SK-N-SH (cell line): ENCODE data around the gene H1-8. TPM values are rescaled to one million over a fixed set of nuclear protein-coding genes. Genes with fewer than 3 reads are reported as not detected.

Experiments
- CTCF ChIA-PET: fragments of 300-600, 350-600 bp; formaldehyde crosslinking; extraction: SDS; loops from one replicate; lab custom pipeline; 2021; lab: Yijun Ruan, JAX
- POLR2A ChIA-PET: fragments of 350-600 bp; sonication (Branson Sonifier 250); formaldehyde crosslinking; extraction: SDS; loops from one replicate; lab custom pipeline; 2020; ENCODE audit warnings: antibody characterized with exemption, inconsistent platforms; lab: Yijun Ruan, JAX
- DNase-seq: peaks from one replicate; pipeline ENCODE4 v3.0.0; 2012
- H2AFZ ChIP-seq: fragments of 200-600 bp; sonication (generic); 2 replicates; pipeline ENCODE4 v1.8.1; 2016; ENCODE audit warnings: antibody characterized with exemption, mild to moderate bottlenecking, low read depth
- H3F3A ChIP-seq: fragments of 200-600 bp; sonication (generic); replicated peaks from 2 replicates; pipeline ENCODE3; 2016; ENCODE audit warnings: antibody characterized with exemption, mild to moderate bottlenecking; ENCODE audit not compliant: insufficient read depth
- H3K27ac ChIP-seq, 2 experiments: fragments of 200-500 bp in 1 of 2; fragments of 200-600 bp in 1 of 2; sonication (Bioruptor generic) in 1 of 2; sonication (generic), shearing (Covaris generic) in 1 of 2; 2 replicates each; pipeline versions ENCODE4 v1.5.1 to v1.6.1; 2014 to 2016; ENCODE audit warnings: low read depth in 2 of 2, inconsistent platforms in 1 of 2, low read length in 1 of 2, mild to moderate bottlenecking in 1 of 2, mixed read lengths in 1 of 2
- H3K27me3 ChIP-seq: fragments of 200-600 bp; sonication (generic), shearing (Covaris generic); 2 replicates; pipeline ENCODE4 v1.6.1; 2016; ENCODE audit warnings: mixed run types; ENCODE audit not compliant: insufficient read depth
- H3K36me3 ChIP-seq, 2 experiments: fragments of 200-500 bp in 1 of 2; fragments of 200-600 bp in 1 of 2; sonication (Bioruptor generic) in 1 of 2; sonication (generic) in 1 of 2; replicated peaks in 1 of 2; 2 replicates each; pipeline versions ENCODE3 to v1.5.1; 2014 to 2016; ENCODE audit warnings: low read length in 1 of 2, mild to moderate bottlenecking in 1 of 2; ENCODE audit not compliant: insufficient read depth in 2 of 2, control insufficient read depth in 1 of 2
- H3K4me1 ChIP-seq, 2 experiments: fragments of 200-500 bp in 1 of 2; fragments of 200-600 bp in 1 of 2; sonication (Bioruptor generic) in 1 of 2; sonication (generic), shearing (Covaris generic) in 1 of 2; 2 replicates each; pipeline versions ENCODE4 v1.5.1 to v1.6.1; 2014 to 2016; ENCODE audit warnings: low read depth in 1 of 2, low read length in 1 of 2, mixed run types in 1 of 2; ENCODE audit not compliant: insufficient read depth in 2 of 2, control insufficient read depth in 1 of 2
- H3K4me2 ChIP-seq: fragments of 200-600 bp; sonication (generic), shearing (Covaris generic); 2 replicates; pipeline ENCODE4 v1.6.1; 2017; ENCODE audit warnings: mixed run types
- H3K4me3 ChIP-seq, 2 experiments: fragments of 200-500 bp in 1 of 2; fragments of 200-600 bp in 1 of 2; sonication (Bioruptor generic) in 1 of 2; sonication (generic), shearing (Covaris generic) in 1 of 2; 2 replicates each; pipeline versions ENCODE4 v1.5.1 to v1.8.1; 2014 to 2016; ENCODE audit warnings: low read depth in 2 of 2, inconsistent platforms in 1 of 2, low read length in 1 of 2, mild to moderate bottlenecking in 1 of 2, mixed read lengths in 1 of 2, moderate library complexity in 1 of 2
- H3K79me2 ChIP-seq: fragments of 200-600 bp; sonication (generic); 2 replicates; pipeline ENCODE4 v1.8.1; 2017; ENCODE audit warnings: mild to moderate bottlenecking; ENCODE audit not compliant: insufficient read depth
- H3K9ac ChIP-seq: fragments of 200-600 bp; sonication (generic); 2 replicates; pipeline ENCODE4 v1.6.1; 2017; ENCODE audit warnings: mixed run types
- H3K9me2 ChIP-seq: fragments of 200-600 bp; sonication (generic); 2 replicates; pipeline ENCODE4 v1.6.1; 2017; ENCODE audit warnings: mixed run types
- H3K9me3 ChIP-seq: fragments of 200-600 bp; sonication (generic); 2 replicates; pipeline ENCODE4 v1.6.1; 2017; ENCODE audit warnings: mixed run types, mild to moderate bottlenecking, moderate library complexity
- H4K20me1 ChIP-seq: fragments of 200-600 bp; sonication (generic); 2 replicates; pipeline ENCODE4 v1.6.1; 2017; ENCODE audit warnings: mild to moderate bottlenecking, mixed run types; ENCODE audit not compliant: insufficient read depth
- EP300 ChIP-seq, 2 experiments: IDR thresholded peaks; 2 replicates each; pipeline versions ENCODE4 v1.4.0 to v1.6.1; 2012; ENCODE audit warnings: borderline replicate concordance in 1 of 2, low read depth in 1 of 2, low read length in 1 of 2
- USF1 ChIP-seq: IDR thresholded peaks from 2 replicates; pipeline ENCODE4 v1.4.0; 2012; ENCODE audit warnings: low read depth, borderline replicate concordance
- WGBS: methylation state at CpG from one replicate; pipeline ENCODE4 v1.1.6; 2017; ENCODE audit warnings: low lambda C conversion rate; 5-methylcytosine and 5-hydroxymethylcytosine counted together
- polyA plus RNA-seq, 3 experiments: library from polyadenylated mRNA; depleted of rRNA; stranded (reverse); fragments of >200 nt; gene quantifications; 2 replicates each; pipeline ENCODE4 v1.2.3, GENCODE V29; 2012
- small RNA-seq, 7 experiments: library from RNA; depleted of rRNA; stranded (forward); fragments of <200 nt; gene quantifications; one replicate each; pipeline ENCODE3, GENCODE V24; 2012
- TF ChIP-seq, protein P1 (sequence below): IDR thresholded peaks from 2 replicates; pipeline ENCODE4 v1.6.1; 2012; ENCODE audit warnings: mild to moderate bottlenecking, low read depth, low read length, moderate library complexity
- TF ChIP-seq, protein P2 (sequence below): fragments of 200-600 bp; sonication (generic); IDR thresholded peaks from 2 replicates; pipeline ENCODE4 v1.6.1; 2017; ENCODE audit warnings: antibody characterized with exemption, mild to moderate bottlenecking, moderate library complexity

H1-8 gene
- polyA plus RNA-seq, 1 of the 3 experiments (the other 2 are of a cell fraction): not detected

GRCh38 chr3:129599607-129600006, 56.6 kb downstream of the H1-8 start:
- Histone ChIP-seq H3F3A (peaks cover 6% of the 10 kb centered on the region), H3K27me3 (no peaks in the 10 kb centered on the region), H4K20me1 (peaks cover 10% of the 10 kb centered on the region), H3K9ac (no peak overlapping the region), H3K27ac (peak overlapping the region in 1 of 2 experiments; percentile 36; a peak in 1 of 4 replicates), H3K9me3 (no peaks in the 10 kb centered on the region), H3K4me3 (no peak overlapping the region), H3K79me2 (peaks cover 42% of the 10 kb centered on the region), H3K9me2 (no peaks in the 10 kb centered on the region), H3K4me2 (peak overlapping the region; percentile 26; the same call in 1 of the 2 replicates), H2AFZ (no peak overlapping the region), H3K36me3 (no peaks in the 10 kb centered on the region), H3K4me1 (peaks cover 2 to 23% of the 10 kb centered on the region in 2 experiments; a peak in 3 of 4 replicates)
- WGBS: 80% methylated on average over 1 of the region's 5 CpGs
- ChIA-PET POLR2A (no interaction called here), CTCF (interaction anchor here (0.6 to 1.1 kb wide), 3 partner anchors 9 to 167 kb away, joined by 3 to 4 read pairs (median 3); no protein-coding TSS in a partner anchor)
- TF ChIP-seq, protein P1, sequence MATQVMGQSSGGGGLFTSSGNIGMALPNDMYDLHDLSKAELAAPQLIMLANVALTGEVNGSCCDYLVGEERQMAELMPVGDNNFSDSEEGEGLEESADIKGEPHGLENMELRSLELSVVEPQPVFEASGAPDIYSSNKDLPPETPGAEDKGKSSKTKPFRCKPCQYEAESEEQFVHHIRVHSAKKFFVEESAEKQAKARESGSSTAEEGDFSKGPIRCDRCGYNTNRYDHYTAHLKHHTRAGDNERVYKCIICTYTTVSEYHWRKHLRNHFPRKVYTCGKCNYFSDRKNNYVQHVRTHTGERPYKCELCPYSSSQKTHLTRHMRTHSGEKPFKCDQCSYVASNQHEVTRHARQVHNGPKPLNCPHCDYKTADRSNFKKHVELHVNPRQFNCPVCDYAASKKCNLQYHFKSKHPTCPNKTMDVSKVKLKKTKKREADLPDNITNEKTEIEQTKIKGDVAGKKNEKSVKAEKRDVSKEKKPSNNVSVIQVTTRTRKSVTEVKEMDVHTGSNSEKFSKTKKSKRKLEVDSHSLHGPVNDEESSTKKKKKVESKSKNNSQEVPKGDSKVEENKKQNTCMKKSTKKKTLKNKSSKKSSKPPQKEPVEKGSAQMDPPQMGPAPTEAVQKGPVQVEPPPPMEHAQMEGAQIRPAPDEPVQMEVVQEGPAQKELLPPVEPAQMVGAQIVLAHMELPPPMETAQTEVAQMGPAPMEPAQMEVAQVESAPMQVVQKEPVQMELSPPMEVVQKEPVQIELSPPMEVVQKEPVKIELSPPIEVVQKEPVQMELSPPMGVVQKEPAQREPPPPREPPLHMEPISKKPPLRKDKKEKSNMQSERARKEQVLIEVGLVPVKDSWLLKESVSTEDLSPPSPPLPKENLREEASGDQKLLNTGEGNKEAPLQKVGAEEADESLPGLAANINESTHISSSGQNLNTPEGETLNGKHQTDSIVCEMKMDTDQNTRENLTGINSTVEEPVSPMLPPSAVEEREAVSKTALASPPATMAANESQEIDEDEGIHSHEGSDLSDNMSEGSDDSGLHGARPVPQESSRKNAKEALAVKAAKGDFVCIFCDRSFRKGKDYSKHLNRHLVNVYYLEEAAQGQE: peak; percentile 75
- no peak for TF ChIP-seq USF1
- DNase-seq: no peak

- POLR2A ChIA-PET: no interaction called here
- peaks cover 2 to 23% of the 10 kb centered on the region in 2 experiments; a peak in 3 of 4 replicates for H3K4me1 ChIP-seq
- H2AFZ ChIP-seq: no peak overlapping the region
- no peaks in the 10 kb centered on the region for H3K27me3 ChIP-seq
- no peak for TF ChIP-seq EP300 (IDR thresholded peaks at IDR 0.05; ENCODE audit: borderline replicate concordance in 1 of 2, low read depth in 1 of 2, low read length in 1 of 2)
- TF ChIP-seq, protein P2, sequence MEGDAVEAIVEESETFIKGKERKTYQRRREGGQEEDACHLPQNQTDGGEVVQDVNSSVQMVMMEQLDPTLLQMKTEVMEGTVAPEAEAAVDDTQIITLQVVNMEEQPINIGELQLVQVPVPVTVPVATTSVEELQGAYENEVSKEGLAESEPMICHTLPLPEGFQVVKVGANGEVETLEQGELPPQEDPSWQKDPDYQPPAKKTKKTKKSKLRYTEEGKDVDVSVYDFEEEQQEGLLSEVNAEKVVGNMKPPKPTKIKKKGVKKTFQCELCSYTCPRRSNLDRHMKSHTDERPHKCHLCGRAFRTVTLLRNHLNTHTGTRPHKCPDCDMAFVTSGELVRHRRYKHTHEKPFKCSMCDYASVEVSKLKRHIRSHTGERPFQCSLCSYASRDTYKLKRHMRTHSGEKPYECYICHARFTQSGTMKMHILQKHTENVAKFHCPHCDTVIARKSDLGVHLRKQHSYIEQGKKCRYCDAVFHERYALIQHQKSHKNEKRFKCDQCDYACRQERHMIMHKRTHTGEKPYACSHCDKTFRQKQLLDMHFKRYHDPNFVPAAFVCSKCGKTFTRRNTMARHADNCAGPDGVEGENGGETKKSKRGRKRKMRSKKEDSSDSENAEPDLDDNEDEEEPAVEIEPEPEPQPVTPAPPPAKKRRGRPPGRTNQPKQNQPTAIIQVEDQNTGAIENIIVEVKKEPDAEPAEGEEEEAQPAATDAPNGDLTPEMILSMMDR: no peak
- TF ChIP-seq, all 33 proteins: peak for 0
- no peak for DNase-seq
- H3K79me2 ChIP-seq: peaks cover 44% of the 10 kb centered on the region
- H3K9me2 ChIP-seq: no peaks in the 10 kb centered on the region
- H3F3A ChIP-seq: peaks cover 3% of the 10 kb centered on the region
- H3K36me3 ChIP-seq: no peaks in the 10 kb centered on the region
- 93% methylated on average over 2 of the region's 2 CpGs for WGBS
- 0 out of 4 replicates have a peak overlapping the region, but pooled peaks of 1 of the 2 experiments have one; percentile 36 for H3K27ac ChIP-seq
- H3K4me3 ChIP-seq: no peak overlapping the region
- no peaks in the 10 kb centered on the region for H3K9me3 ChIP-seq
- CTCF ChIA-PET: interaction anchor here (1.1 kb wide), 1 partner anchor 9 kb away, joined by 4 read pairs; no protein-coding TSS in a partner anchor
- H4K20me1 ChIP-seq: peaks cover 14% of the 10 kb centered on the region
- H3K4me2 ChIP-seq: no peak overlapping the region
- H3K9ac ChIP-seq: no peak overlapping the region
Measured at GRCh38 chr3:129600348-129600747, 57.4 kb downstream of the H1-8 start.

Small RNAs within 50 kb of the gene (small RNA-seq; reads per million reads assigned to genes)
- gene RN7SL752P: 0 reads per million in 7 experiments

Other genes with a start within 250 kb of the H1-8 start
- 0.26 and 0.38 TPM in 2 replicates for gene EFCAB12, start 114.5 kb upstream of the H1-8 start, polyA plus RNA-seq (2012; rRNA removed)
- 11.1 and 11.7 TPM in 2 replicates for gene MBD4, start 103.2 kb upstream of the H1-8 start, polyA plus RNA-seq (2012; rRNA removed)
- gene IFT122, start 103.0 kb upstream of the H1-8 start, polyA plus RNA-seq (2012; rRNA removed): 20.1 and 20.8 TPM in 2 replicates
- not detected in 2 replicates for gene RHO, start 14.5 kb upstream of the H1-8 start, polyA plus RNA-seq (2012; rRNA removed)
- gene PLXND1, start 63.5 kb downstream of the H1-8 start, polyA plus RNA-seq (2012; rRNA removed): 43.0 and 53.5 TPM in 2 replicates